HG03432 (cell line): ENCODE data around the gene PEX7.
"Not testable (repeated sequence)": the region's sequence is repeated elsewhere in the genome, so short reads cannot be mapped to it uniquely, and the experiment has no call there.

Source experiments
- ATAC-seq: cut with Tn5 transposase; IDR thresholded peaks from one replicate; pipeline ENCODE4 v1.9.1; 2021; ENCODE audit warnings: mild to moderate bottlenecking, moderate library complexity; ENCODE audit not compliant: unreplicated experiment

The PEX7 gene

GRCh38 chr6:136947037-136947436, 124.6 kb downstream of the PEX7 start:
- no peak for ATAC-seq

- ATAC-seq: not testable (repeated sequence)
Observed at GRCh38 chr6:136949957-136950356, 127.6 kb downstream of the PEX7 start.

GRCh38 chr6:136950436-136951126, 128.2 kb downstream of the PEX7 start:
- no peak for ATAC-seq

- ATAC-seq: no peak
Observed at GRCh38 chr6:136952714-136953260, 130.4 kb downstream of the PEX7 start.

GRCh38 chr6:136955123-136955522, 132.7 kb downstream of the PEX7 start:
- no peak for ATAC-seq

GRCh38 chr6:136956590-136957544, 134.5 kb downstream of the PEX7 start:
- ATAC-seq: no peak

- no peak for ATAC-seq
Observed at GRCh38 chr6:136958168-136958567, 135.8 kb downstream of the PEX7 start.

GRCh38 chr6:136959471-136959891, 137.1 kb downstream of the PEX7 start:
- ATAC-seq: no peak

- not testable (repeated sequence) for ATAC-seq
Observed at GRCh38 chr6:136959935-136960334, 137.5 kb downstream of the PEX7 start.

GRCh38 chr6:136960781-136961180, 138.4 kb downstream of the PEX7 start:
- no peak for ATAC-seq

GRCh38 chr6:136961848-136962247, 139.5 kb downstream of the PEX7 start:
- no peak for ATAC-seq

GRCh38 chr6:136962661-136963060, 140.3 kb downstream of the PEX7 start:
- ATAC-seq: no peak

GRCh38 chr6:136963259-136963658, 140.9 kb downstream of the PEX7 start:
- ATAC-seq: no peak
